ENCODE results near the gene PHF2.

PHF2 gene

DNA sequence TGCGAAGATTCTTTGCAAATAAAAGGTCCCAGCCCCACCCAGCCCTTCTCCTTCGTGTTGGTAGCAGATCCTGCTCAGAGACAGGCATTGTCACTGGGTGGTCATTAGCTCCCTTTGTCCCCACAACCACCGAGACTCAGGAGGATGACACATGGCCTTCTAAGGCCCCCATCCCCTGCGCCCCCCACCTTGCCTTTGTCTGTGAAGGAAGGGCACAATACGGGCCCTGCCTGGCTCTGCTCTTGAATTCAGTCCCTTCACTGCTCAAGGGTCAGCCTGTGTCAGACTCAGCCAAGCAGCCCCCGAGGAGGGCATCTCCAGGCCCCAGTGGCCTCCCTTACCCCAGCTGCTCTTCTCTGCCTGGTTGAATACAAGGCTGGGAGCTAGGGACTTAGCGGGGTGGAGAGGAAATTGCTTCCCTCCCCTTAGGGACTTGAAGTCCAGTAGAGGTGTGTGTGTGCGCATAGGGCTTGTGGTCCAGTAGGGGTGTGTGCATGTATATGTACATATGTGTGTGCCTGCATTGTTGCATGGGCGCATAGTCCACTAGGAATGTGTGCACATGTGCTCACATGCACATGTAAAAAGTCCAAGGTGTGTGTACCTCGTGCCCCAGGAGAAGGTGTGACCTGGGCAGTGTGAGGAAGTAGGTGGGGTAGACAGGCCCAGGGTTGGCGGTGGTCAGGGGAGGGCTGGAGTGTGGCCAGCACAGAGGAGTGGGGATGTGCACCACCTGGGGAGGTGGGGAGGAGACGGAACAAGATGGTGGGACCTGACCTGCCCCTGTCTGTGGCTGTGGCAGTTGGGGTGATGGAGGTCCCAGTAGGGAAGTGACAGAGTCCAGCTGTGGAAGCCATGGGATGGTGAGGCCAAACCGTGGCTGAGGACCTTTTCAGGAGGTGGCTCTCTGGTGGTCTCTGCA is 59.1 kb downstream of the PHF2 start:
- POLR2A ChIA-PET: no interaction called here
- peaks cover 0 to 59% of the 10 kb centered on the region in 2 experiments; a peak in 1 of 3 replicates for H3K36me3 ChIP-seq (ENCODE audit: control insufficient read depth in 2 of 2, insufficient read depth in 1 of 2, low read length in 2 of 2)

DNA sequence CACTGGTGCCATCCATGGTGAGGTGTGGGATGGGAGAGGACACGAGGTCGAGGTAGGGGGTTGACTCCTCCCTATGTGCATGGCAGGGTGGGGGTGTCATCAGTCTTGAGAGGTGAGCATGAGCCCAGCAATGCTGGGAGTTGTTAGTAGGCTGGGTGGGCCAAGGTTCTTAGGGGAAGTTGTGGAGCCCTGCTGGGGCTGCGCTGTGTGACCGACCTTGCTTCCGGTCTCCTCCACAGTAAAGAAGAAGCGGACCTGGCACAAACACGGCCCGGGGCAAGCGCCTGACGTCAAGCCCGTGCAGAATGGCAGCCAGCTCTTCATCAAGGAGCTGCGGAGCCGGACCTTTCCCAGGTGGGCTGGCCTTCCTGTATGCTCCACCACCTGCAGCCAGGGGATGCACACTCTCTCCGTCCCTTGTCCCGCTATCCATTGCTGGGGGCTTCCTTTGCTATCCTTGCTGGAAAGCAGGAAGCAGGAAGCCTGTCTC is 59.8 kb downstream of the PHF2 start:
- ChIA-PET POLR2A (no interaction called here), CTCF (no interaction called here)
- peaks cover 5% of the 10 kb centered on the region; the same call in 1 of the 2 replicates for H3K4me1 ChIP-seq (ENCODE audit: control insufficient read depth, insufficient read depth, low read length)
- no peak overlapping the region for H3K27ac ChIP-seq (ENCODE audit: extremely low read depth, low read depth, low read length)
- no peaks in the 10 kb centered on the region for H3K9me3 ChIP-seq (ENCODE audit: control insufficient read depth, insufficient read depth, low read depth, low read length)
- TF ChIP-seq, protein P1, sequence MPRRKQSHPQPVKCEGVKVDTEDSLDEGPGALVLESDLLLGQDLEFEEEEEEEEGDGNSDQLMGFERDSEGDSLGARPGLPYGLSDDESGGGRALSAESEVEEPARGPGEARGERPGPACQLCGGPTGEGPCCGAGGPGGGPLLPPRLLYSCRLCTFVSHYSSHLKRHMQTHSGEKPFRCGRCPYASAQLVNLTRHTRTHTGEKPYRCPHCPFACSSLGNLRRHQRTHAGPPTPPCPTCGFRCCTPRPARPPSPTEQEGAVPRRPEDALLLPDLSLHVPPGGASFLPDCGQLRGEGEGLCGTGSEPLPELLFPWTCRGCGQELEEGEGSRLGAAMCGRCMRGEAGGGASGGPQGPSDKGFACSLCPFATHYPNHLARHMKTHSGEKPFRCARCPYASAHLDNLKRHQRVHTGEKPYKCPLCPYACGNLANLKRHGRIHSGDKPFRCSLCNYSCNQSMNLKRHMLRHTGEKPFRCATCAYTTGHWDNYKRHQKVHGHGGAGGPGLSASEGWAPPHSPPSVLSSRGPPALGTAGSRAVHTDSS (tag by site-specific recombination; IDR thresholded peaks at IDR 0.05): no peak
- TF ChIP-seq, protein P2, sequence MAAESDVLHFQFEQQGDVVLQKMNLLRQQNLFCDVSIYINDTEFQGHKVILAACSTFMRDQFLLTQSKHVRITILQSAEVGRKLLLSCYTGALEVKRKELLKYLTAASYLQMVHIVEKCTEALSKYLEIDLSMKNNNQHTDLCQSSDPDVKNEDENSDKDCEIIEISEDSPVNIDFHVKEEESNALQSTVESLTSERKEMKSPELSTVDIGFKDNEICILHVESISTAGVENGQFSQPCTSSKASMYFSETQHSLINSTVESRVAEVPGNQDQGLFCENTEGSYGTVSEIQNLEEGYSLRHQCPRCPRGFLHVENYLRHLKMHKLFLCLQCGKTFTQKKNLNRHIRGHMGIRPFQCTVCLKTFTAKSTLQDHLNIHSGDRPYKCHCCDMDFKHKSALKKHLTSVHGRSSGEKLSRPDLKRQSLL (tag by site-specific recombination; IDR thresholded peaks at IDR 0.05): no peak
- TF ChIP-seq ZNF114 (tag by site-specific recombination; IDR thresholded peaks at IDR 0.05) (no peak), ZBTB8A (tag by site-specific recombination; IDR thresholded peaks at IDR 0.05) (no peak), HOXD13 (CRISPR knock-in tag; IDR thresholded peaks at IDR 0.05; ENCODE audit: borderline replicate concordance) (no peak), ZNF544 (tag by site-specific recombination; IDR thresholded peaks at IDR 0.05) (no peak), ZNF24 (tag by site-specific recombination; IDR thresholded peaks at IDR 0.05) (no peak), ZNF837 (tag by site-specific recombination; IDR thresholded peaks at IDR 0.05) (no peak), ZNF529 (tag by site-specific recombination; IDR thresholded peaks at IDR 0.05; ENCODE audit: insufficient replicate concordance) (no peak), ZNF76 (tag by site-specific recombination; IDR thresholded peaks at IDR 0.05; ENCODE audit: borderline replicate concordance, low read depth) (no peak), ZNF677 (tag by site-specific recombination; IDR thresholded peaks at IDR 0.05) (no peak), ZNF324 (tag by site-specific recombination; IDR thresholded peaks at IDR 0.05) (no peak), ZNF391 (tag by site-specific recombination; IDR thresholded peaks at IDR 0.05; ENCODE audit: borderline replicate concordance, low read depth) (no peak)
- TF ChIP-seq, protein P3, sequence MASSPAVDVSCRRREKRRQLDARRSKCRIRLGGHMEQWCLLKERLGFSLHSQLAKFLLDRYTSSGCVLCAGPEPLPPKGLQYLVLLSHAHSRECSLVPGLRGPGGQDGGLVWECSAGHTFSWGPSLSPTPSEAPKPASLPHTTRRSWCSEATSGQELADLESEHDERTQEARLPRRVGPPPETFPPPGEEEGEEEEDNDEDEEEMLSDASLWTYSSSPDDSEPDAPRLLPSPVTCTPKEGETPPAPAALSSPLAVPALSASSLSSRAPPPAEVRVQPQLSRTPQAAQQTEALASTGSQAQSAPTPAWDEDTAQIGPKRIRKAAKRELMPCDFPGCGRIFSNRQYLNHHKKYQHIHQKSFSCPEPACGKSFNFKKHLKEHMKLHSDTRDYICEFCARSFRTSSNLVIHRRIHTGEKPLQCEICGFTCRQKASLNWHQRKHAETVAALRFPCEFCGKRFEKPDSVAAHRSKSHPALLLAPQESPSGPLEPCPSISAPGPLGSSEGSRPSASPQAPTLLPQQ (tag by site-specific recombination; IDR thresholded peaks at IDR 0.05): no peak
- TF ChIP-seq, protein P4, sequence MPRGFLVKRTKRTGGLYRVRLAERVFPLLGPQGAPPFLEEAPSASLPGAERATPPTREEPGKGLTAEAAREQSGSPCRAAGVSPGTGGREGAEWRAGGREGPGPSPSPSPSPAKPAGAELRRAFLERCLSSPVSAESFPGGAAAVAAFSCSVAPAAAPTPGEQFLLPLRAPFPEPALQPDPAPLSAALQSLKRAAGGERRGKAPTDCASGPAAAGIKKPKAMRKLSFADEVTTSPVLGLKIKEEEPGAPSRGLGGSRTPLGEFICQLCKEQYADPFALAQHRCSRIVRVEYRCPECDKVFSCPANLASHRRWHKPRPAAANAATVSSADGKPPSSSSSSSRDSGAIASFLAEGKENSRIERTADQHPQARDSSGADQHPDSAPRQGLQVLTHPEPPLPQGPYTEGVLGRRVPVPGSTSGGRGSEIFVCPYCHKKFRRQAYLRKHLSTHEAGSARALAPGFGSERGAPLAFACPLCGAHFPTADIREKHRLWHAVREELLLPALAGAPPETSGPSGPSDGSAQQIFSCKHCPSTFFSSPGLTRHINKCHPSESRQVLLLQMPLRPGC (tag by site-specific recombination; IDR thresholded peaks at IDR 0.05): no peak
- H3K36me3 ChIP-seq (ENCODE audit: control insufficient read depth in 2 of 2, insufficient read depth in 1 of 2, low read length in 2 of 2): peaks cover 0 to 59% of the 10 kb centered on the region in 2 experiments; a peak in 1 of 3 replicates
- H3K4me3 ChIP-seq (ENCODE audit: low read depth, low read length): no peak overlapping the region

More for the DNA sequence above, 59.1 kb downstream of the PHF2 start:
- CTCF ChIA-PET: no interaction called here
- Histone ChIP-seq H3K4me3 (ENCODE audit: low read depth, low read length) (no peak overlapping the region), H3K9me3 (ENCODE audit: control insufficient read depth, insufficient read depth, low read depth, low read length) (no peaks in the 10 kb centered on the region), H3K4me1 (ENCODE audit: control insufficient read depth, insufficient read depth, low read length) (no peaks in the 10 kb centered on the region), H3K27ac (ENCODE audit: extremely low read depth, low read depth, low read length) (no peak overlapping the region)
- TF ChIP-seq ZNF626 (tag by site-specific recombination; IDR thresholded peaks at IDR 0.05): no peak
- no peak for TF ChIP-seq ZSCAN16 (tag by site-specific recombination; IDR thresholded peaks at IDR 0.05)
- TF ChIP-seq ZNF354C (tag by site-specific recombination; IDR thresholded peaks at IDR 0.05; ENCODE audit: borderline replicate concordance, low read depth): no peak
- no peak for TF ChIP-seq RBAK (tag by site-specific recombination; IDR thresholded peaks at IDR 0.05)
- no peak for TF ChIP-seq ZNF473 (tag by site-specific recombination; IDR thresholded peaks at IDR 0.05)
- TF ChIP-seq, protein P5, sequence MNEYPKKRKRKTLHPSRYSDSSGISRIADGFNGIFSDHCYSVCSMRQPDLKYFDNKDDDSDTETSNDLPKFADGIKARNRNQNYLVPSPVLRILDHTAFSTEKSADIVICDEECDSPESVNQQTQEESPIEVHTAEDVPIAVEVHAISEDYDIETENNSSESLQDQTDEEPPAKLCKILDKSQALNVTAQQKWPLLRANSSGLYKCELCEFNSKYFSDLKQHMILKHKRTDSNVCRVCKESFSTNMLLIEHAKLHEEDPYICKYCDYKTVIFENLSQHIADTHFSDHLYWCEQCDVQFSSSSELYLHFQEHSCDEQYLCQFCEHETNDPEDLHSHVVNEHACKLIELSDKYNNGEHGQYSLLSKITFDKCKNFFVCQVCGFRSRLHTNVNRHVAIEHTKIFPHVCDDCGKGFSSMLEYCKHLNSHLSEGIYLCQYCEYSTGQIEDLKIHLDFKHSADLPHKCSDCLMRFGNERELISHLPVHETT (tag by site-specific recombination; IDR thresholded peaks at IDR 0.05): no peak

Measured in HEK293 (cell line).